ENCODE data around the gene C6.
"Not testable (repeated sequence)": the region's sequence is repeated elsewhere in the genome, so short reads cannot be mapped to it uniquely, and the experiment has no call there.

The C6 gene

GRCh38 chr5:41196197-41196596 is 17.1 kb downstream of the C6 start:
- DNase-seq, result no peak

GRCh38 chr5:41195228-41195627 is 18.1 kb downstream of the C6 start:
- no peak for DNase-seq

- no peak for DNase-seq
Measured at GRCh38 chr5:41194339-41194738, 19.0 kb downstream of the C6 start.

GRCh38 chr5:41193456-41194205 is 19.7 kb downstream of the C6 start:
- DNase-seq, result no peak

GRCh38 chr5:41191249-41191648 is 22.1 kb downstream of the C6 start:
- no peak for DNase-seq

DNA sequence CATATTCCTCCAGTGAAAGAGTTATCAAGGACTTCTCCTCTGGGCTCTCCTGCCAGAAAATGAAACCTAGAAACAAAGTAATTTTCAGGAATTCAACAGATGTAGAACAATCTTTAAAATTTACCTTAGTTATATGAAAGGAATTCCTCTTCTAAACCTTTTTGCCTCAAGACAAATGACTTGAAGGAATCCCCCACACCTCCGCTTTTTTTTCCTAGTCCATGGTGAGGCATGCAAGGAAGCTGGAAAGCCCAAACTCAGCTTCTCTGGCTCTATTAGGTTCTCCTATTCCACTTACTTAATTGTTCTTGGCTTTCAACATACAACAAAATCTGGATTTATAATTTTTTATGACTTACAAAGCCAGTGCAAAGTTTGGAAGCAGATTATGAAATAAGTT is 27.2 kb downstream of the C6 start:
- no peak for DNase-seq

GRCh38 chr5:41183331-41183730 is 30.0 kb downstream of the C6 start:
- not testable (repeated sequence) for DNase-seq

DNA sequence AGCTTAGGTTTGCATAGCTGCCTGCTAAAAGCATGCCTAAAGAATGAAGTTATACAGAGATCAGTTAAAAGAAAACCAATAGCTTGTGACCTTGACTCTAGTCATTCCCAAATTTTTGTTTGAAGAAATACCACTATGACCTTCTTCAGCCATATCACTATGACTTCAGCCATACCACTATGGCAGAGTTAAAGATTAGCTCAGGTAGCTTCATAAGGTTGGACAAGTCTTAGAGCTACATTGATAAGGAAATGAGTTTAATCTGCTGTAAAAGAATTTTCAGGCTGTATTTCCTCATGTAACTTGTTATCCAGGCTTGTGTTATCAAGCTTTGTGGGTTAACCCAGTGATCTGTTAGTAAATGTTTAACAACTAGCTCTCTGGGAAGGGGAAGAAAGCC is 30.7 kb downstream of the C6 start:
- no peak for DNase-seq

- no peak for DNase-seq
Measured at GRCh38 chr5:41181691-41182564, 31.4 kb downstream of the C6 start.

GRCh38 chr5:41176952-41177351 is 36.4 kb downstream of the C6 start:
- no peak for DNase-seq

- no peak for DNase-seq
Measured at GRCh38 chr5:41172012-41172411, 41.3 kb downstream of the C6 start.

GRCh38 chr5:41161271-41161670 is 52.1 kb downstream of the C6 start:
- no peak for DNase-seq

DNA sequence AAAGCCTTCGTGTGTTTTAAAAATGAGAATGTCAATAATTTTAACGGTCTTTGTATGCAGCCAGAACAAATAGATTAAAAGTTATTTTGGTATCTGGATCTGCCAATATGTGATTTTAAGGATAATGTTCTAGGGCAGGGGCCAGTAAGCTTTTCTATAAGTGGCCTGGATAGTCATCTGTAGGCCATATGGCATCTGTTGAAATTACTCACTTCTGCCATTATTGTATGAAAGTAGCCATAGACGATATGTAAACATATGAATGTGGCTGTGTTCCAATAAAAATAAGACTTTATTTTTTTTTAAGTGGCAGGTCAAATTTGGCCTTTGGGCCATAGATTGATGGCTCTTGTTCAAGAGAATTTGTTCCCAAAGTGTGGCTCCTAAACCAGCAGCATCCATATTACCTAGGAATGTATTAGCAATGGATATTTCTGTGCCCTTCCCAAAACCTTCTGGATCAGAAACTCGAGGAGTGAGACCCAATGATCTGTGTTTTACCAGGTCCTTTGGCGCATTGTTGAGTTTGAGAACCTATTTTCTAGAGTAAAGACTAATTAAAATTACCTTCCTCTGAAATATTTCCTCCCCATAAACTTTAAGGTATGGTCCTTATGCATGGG is 55.9 kb downstream of the C6 start:
- DNase-seq, result no peak

DNA sequence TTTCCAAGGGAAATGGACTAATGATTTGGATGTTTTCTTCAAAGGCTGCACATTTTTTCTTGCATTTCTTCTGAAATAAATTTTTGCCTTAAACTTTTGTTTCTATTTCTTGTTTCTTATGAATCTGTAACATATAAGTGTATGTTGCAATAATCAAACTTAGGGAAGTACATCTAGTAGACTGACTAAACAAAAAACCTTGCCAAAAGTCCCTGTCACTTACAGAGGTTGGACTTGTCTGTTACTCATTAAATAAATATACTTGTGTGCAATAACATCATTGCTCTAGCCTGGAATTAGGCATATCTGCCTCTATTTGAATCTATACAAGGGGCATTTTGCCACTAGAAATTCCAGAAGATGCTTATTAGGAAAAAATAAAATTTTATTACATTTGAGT is 56.6 kb downstream of the C6 start:
- DNase-seq, result no peak

- no peak for DNase-seq
Measured at GRCh38 chr5:41154491-41154890, 58.8 kb downstream of the C6 start.

GRCh38 chr5:41151564-41151963 is 61.8 kb downstream of the C6 start:
- DNase-seq, result no peak

DNA sequence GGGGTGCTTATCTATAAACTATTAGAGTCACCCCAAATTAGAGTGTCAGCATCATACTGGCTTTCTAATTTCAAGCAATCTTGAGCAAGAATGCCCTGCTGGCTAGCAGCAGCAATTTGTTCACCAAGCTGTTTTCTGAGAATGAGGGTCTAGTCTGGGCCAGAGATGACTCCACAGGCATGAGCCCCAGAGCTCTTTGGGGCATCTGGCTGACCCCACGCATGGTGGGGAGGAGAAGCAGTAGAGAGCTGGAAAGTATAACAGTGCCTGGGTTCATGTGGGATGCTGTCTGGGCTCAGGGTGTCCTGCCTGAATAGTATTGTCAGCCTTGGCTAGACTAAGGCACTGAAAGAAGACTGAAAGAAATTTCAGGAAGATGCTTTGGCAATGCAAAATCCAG is 64.9 kb downstream of the C6 start:
- no peak for DNase-seq

GRCh38 chr5:41145306-41145705 is 68.0 kb downstream of the C6 start:
- no peak for DNase-seq

GRCh38 chr5:41143131-41143901 is 70.0 kb downstream of the C6 start:
- no peak for DNase-seq

DNA sequence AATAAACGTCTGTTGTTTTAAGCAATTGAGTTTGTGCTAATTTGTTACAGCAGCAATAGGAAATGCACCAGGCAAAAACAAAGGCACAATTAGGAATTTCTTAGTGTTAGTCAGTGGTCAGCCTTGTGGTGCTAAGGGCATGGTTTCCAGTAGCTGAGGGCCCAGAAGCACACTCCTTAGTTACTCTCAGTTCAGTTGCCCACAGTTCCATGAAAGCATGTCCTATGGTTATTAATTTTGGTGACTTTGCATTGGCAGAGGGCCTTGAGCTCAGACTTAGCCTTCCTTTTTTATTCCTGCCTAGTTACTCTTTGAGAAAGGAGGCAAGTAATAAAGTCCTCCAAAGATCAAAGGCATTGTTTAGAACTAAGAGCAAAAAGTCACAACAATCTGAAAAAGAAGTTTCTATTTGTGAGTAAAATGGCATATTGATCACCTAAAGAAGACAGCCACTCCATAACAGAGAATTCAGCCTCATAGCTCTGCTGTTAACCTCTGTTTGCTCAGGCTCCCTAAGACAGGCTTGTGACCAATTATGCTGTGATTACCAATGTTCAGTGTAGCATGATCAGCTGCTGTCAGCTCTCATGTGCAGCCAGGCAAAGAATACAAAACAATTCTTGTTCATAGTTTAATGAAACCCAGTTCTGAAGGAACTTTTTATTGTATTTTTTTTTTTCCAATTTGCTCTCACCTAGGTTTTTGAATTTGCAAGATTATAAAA is 85.2 kb downstream of the C6 start:
- no peak for DNase-seq

- DNase-seq, result no peak
Measured at GRCh38 chr5:41122459-41122858, 90.9 kb downstream of the C6 start.

DNA sequence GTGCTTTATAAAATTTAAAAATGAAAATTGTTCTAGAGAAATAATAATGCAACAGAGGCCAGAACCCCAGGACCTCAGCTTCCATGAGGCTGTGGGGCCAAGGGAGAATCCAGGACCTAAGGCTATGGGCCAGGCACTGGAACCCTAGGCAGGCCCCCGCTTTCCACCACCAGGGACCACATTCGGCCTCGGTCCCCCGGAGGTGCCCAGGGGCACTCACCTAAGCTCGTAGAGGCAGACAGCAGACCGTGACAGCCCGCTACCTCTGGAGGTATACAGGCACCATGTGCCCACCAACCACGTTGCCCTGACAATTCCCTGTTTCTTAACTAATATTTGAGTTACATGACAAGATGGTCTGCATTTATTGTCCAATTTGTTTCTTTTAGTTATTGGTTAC is 92.7 kb downstream of the C6 start:
- no peak for DNase-seq

All from CD4-positive, alpha-beta T cell treated with Interleukin-12 subunit alpha and Interleukin-12 subunit beta, for 1 hour (primary cell).